Mammary epithelial cell (primary cell): ENCODE measurements around the gene PLPP3.

Experiments used
- CTCF ChIP-seq, 2 donors: IDR thresholded peaks in 1 of 2; conservative IDR thresholded peaks in 1 of 2; 2 replicates each; pipeline ENCODE4 v1.5.1; 2011 to 2012; ENCODE audit warnings: inconsistent platforms in 2 of 2, low read length in 2 of 2, mild to moderate bottlenecking in 2 of 2, control low read depth in 1 of 2, low read depth in 1 of 2; ENCODE audit not compliant: insufficient read depth in 1 of 2; ENCODE audit errors: extremely low read depth in 1 of 2
- EZH2 ChIP-seq: IDR thresholded peaks from 2 replicates; pipeline ENCODE4 v1.6.1; 2012; ENCODE audit warnings: low read length, inconsistent platforms, borderline replicate concordance

- no peak for TF ChIP-seq EZH2
- TF ChIP-seq CTCF (conservative IDR thresholded peaks at IDR 0.05 in 1 of 2, IDR thresholded peaks at IDR 0.05 in 1 of 2; ENCODE audit: extremely low read depth in 1 of 2, insufficient read depth in 1 of 2, low read depth in 1 of 2, low read length in 2 of 2): no peak
Measured at GRCh38 chr1:56459260-56459659, 120.1 kb downstream of the PLPP3 start.
